ENCODE measurements around the gene VSIG10. TPM values are rescaled to one million over a fixed set of nuclear protein-coding genes. Genes with fewer than 3 reads are reported as not detected.

The VSIG10 gene
- total and polyA plus RNA-seq, 2 of the 13 experiments (the other 11 are each of a cell fraction or from before 2014, with no cell fraction given), result 25.6 to 42.5 TPM

DNA sequence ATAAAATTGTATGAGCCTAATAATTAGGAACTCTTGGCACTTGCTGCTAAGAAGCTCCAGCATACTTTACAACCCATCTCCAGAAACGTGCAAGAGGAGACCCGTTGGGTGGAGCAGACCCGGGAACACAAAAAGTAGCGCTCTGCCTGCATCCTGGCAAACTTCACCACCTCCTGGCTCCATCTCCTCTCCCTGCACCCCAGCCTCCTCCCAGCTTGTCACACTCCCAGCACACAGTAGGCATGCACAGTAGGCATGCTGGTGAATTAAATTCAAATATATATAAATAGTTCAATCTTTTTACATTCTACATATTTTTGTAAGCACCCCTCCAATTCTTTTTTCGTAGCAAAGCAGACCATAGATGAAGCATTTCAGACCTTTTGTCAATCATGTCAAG is 1.2 kb downstream of the VSIG10 start:
- H3K27me3 ChIP-seq (ENCODE audit: control insufficient read depth in 1 of 2, insufficient read depth in 2 of 2, low read length in 2 of 2), result no peaks in the 10 kb centered on the region
- intact Hi-C loops (cut with micrococcal nuclease; ENCODE audit: unreplicated experiment), result loop anchor here (1.0 to 5.0 kb wide), 2 partner anchors 41 to 225 kb away; partner anchors contain the start of gene WSB2
- 44% methylated on average over 5 of the region's 5 CpGs for WGBS (ENCODE audit: low lambda C conversion rate)
- peak overlapping the region; percentile 82 to 91 (median 85) for H3K4me3 ChIP-seq (replicated peaks in 1 of 3; ENCODE audit: insufficient read depth in 1 of 3, low read depth in 2 of 3, low read length in 3 of 3)
- DNase-seq (ENCODE audit: low spot score) (no peak), ATAC-seq (no peak), FAIRE-seq (no peak)
- peak overlapping the region; percentile 80 for H3K9ac ChIP-seq (ENCODE audit: insufficient read depth, low read depth, low read length)
- no peaks in the 10 kb centered on the region for H4K20me1 ChIP-seq (ENCODE audit: insufficient read depth, low read length)
- ChIA-PET POLR2A (interaction anchor here (0.6 to 1.3 kb wide), 3 partner anchors 22 to 29 kb away, joined by 3 to 5 read pairs (median 3); no protein-coding TSS in a partner anchor), CTCF (ENCODE audit: low intra/inter-chr PET ratio, low total read pairs) (no interaction called here)
- peaks cover 42% of the 10 kb centered on the region for H3K4me1 ChIP-seq (ENCODE audit: insufficient read depth, low read length)
- peak overlapping the region; percentile 92 for H3K4me2 ChIP-seq (ENCODE audit: low read depth, low read length)
- H2AFZ ChIP-seq (ENCODE audit: low read length), result no peak overlapping the region
- no peaks in the 10 kb centered on the region; a peak in 1 of 5 replicates for H3K36me3 ChIP-seq (replicated peaks in 1 of 2; ENCODE audit: control insufficient read depth in 1 of 2, insufficient read depth in 2 of 2, low read length in 2 of 2)
- BruUV-seq (replicated peaks), result TSS peak; percentile 56
- H3K79me2 ChIP-seq (ENCODE audit: insufficient read depth, low read length), result no peaks in the 10 kb centered on the region
- no peaks in the 10 kb centered on the region for H3K9me3 ChIP-seq (ENCODE audit: low read length)
- TF ChIP-seq ZKSCAN1 (IDR thresholded peaks at IDR 0.05; ENCODE audit: low read length) (peak; percentile 90), FLYWCH1 (CRISPR knock-in tag; IDR thresholded peaks at IDR 0.05) (no peak)
- in situ Hi-C loops (cut with HindIII; ENCODE audit: extremely low pct_ligation_motif_present, low pct_unique_long_range_greater_than_20kb), result no loop called here
- peak overlapping the region; percentile 79 for H3K27ac ChIP-seq (ENCODE audit: extremely low read length, insufficient read depth, low read length)

DNA sequence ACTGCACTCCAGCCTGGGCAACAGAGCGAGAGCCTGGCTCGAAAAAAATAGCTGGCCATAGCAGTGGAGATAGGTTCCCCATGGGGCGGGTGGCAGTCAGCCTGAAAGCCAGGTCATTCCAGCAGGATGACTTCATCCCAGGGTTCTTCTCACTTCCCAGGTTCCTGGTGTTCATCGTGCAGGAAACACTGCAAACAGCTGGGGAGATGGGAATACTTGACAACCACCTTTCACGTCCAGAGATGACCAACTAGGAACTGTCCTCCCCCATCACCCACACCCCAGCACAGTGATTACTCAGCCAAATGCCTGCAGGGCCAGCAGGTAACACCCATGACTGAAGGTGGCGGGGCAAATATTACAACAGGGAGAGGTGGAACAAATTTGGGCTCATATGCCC is 1.7 kb downstream of the VSIG10 start:
- TF ChIP-seq RXRB (CRISPR knock-in tag; IDR thresholded peaks at IDR 0.05; ENCODE audit: borderline replicate concordance), result no peak
- no peak for TF ChIP-seq ZNF432 (CRISPR knock-in tag; IDR thresholded peaks at IDR 0.05; ENCODE audit: borderline replicate concordance)
- TF ChIP-seq PHB2 (IDR thresholded peaks at IDR 0.05; ENCODE audit: partially characterized antibody), result no peak
- no peak for TF ChIP-seq NCOR1 (IDR thresholded peaks at IDR 0.05; ENCODE audit: borderline replicate concordance, low read length)
- no peak for TF ChIP-seq ZNF362 (CRISPR knock-in tag; IDR thresholded peaks at IDR 0.05; ENCODE audit: borderline replicate concordance)
- TF ChIP-seq ZBTB38 (CRISPR knock-in tag; IDR thresholded peaks at IDR 0.05), result peak; percentile 43; the same call in 1 of the 2 replicates
- no peak for TF ChIP-seq NCOA2 (CRISPR knock-in tag; IDR thresholded peaks at IDR 0.05)
- no peak for TF ChIP-seq FOXK2 (IDR thresholded peaks at IDR 0.05)
- TF ChIP-seq ZNF503 (CRISPR knock-in tag; IDR thresholded peaks at IDR 0.05), result no peak
- TF ChIP-seq PRPF4 (IDR thresholded peaks at IDR 0.05; ENCODE audit: low read depth, low read length, poor library complexity, severe bottlenecking), result peak; percentile 14
- TF ChIP-seq, protein P1, sequence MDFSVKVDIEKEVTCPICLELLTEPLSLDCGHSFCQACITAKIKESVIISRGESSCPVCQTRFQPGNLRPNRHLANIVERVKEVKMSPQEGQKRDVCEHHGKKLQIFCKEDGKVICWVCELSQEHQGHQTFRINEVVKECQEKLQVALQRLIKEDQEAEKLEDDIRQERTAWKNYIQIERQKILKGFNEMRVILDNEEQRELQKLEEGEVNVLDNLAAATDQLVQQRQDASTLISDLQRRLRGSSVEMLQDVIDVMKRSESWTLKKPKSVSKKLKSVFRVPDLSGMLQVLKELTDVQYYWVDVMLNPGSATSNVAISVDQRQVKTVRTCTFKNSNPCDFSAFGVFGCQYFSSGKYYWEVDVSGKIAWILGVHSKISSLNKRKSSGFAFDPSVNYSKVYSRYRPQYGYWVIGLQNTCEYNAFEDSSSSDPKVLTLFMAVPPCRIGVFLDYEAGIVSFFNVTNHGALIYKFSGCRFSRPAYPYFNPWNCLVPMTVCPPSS (IDR thresholded peaks at IDR 0.05), result no peak
- peak; percentile 53 for TF ChIP-seq SAP130 (CRISPR knock-in tag; IDR thresholded peaks at IDR 0.05; ENCODE audit: low read depth)
- Histone ChIP-seq H3K27ac (ENCODE audit: extremely low read length, insufficient read depth, low read length) (no peak overlapping the region), H3K9ac (ENCODE audit: insufficient read depth, low read depth, low read length) (no peak overlapping the region), H2AFZ (ENCODE audit: low read length) (no peak overlapping the region), H3K36me3 (replicated peaks in 1 of 2; ENCODE audit: control insufficient read depth in 1 of 2, insufficient read depth in 2 of 2, low read length in 2 of 2) (no peaks in the 10 kb centered on the region; a peak in 1 of 5 replicates), H3K9me3 (ENCODE audit: low read length) (no peaks in the 10 kb centered on the region), H3K79me2 (ENCODE audit: insufficient read depth, low read length) (no peaks in the 10 kb centered on the region), H3K27me3 (ENCODE audit: control insufficient read depth in 1 of 2, insufficient read depth in 2 of 2, low read length in 2 of 2) (no peaks in the 10 kb centered on the region), H3K4me2 (ENCODE audit: low read depth, low read length) (peak overlapping the region; percentile 92), H3K4me1 (ENCODE audit: insufficient read depth, low read length) (peaks cover 37% of the 10 kb centered on the region), H3K4me3 (replicated peaks in 1 of 3; ENCODE audit: insufficient read depth in 1 of 3, low read depth in 2 of 3, low read length in 3 of 3) (no peak overlapping the region; a peak in 1 of 6 replicates), H4K20me1 (ENCODE audit: insufficient read depth, low read length) (no peaks in the 10 kb centered on the region)
- no peak for ATAC-seq
- FAIRE-seq, result no peak
- in situ Hi-C loops (cut with HindIII; ENCODE audit: extremely low pct_ligation_motif_present, low pct_unique_long_range_greater_than_20kb) (no loop called here), intact Hi-C loops (cut with micrococcal nuclease; ENCODE audit: unreplicated experiment) (loop anchor here (5.0 kb wide), 1 partner anchor 225 kb away; no protein-coding TSS in a partner anchor)
- DNase-seq (ENCODE audit: low spot score), result peak; percentile 39
- POLR2A ChIA-PET, result interaction anchor here (0.6 kb wide), 1 partner anchor 23 kb away, joined by 3 read pairs; no protein-coding TSS in a partner anchor
- CTCF ChIA-PET (ENCODE audit: low intra/inter-chr PET ratio, low total read pairs), result no interaction called here
- BruUV-seq (replicated peaks), result no TSS peak
- WGBS (ENCODE audit: low lambda C conversion rate), result 90% methylated on average over 4 of the region's 6 CpGs
